OCI-LY7 (cell line): ENCODE data around the gene CDC42BPA. TPM values are rescaled to one million over a fixed set of nuclear protein-coding genes. Genes with fewer than 3 reads are reported as not detected.
"Not testable (repeated sequence)": the region's sequence is repeated elsewhere in the genome, so short reads cannot be mapped to it uniquely, and the experiment has no call there.

Experiments used
- BruUV-seq: library from RNA; stranded (reverse); fragments of 400-500 nt; replicated peaks from 2 replicates; lab custom pipeline; 2021; lab: Mats Ljungman, UMichigan
- CTCF ChIA-PET: fragments of 300-600 bp; sonication (Branson Sonifier 250); formaldehyde crosslinking; loops from one replicate; lab custom pipeline; 2022; ENCODE audit warnings: antibody characterized with exemption; ENCODE audit not compliant: unreplicated experiment; lab: Charles Lee
- POLR2A ChIA-PET: fragments of 300-600 bp; sonication (Branson Sonifier 250); formaldehyde crosslinking; loops from one replicate; lab custom pipeline; 2022; ENCODE audit warnings: antibody characterized with exemption; lab: Charles Lee
- DNase-seq: peaks from one replicate; pipeline ENCODE4 v3.0.0-alpha.2; 2015; ENCODE audit warnings: low spot score
- H2AFZ ChIP-seq: fragments of 200-600 bp; sonication (generic), shearing (Covaris generic); 2 replicates; pipeline ENCODE4 v1.6.1; 2014; ENCODE audit warnings: mild to moderate bottlenecking, antibody characterized with exemption, low read length, moderate library complexity
- H3K27ac ChIP-seq: fragments of 200-600 bp; sonication (generic); 2 replicates; pipeline ENCODE4 v1.5.1; 2014; ENCODE audit warnings: mixed run types, low read depth, mild to moderate bottlenecking, moderate library complexity, low read length, inconsistent platforms; ENCODE audit not compliant: poor library complexity, severe bottlenecking
- H3K36me3 ChIP-seq: fragments of 200-600 bp; sonication (generic); 2 replicates; pipeline ENCODE4 v1.6.1; 2014; ENCODE audit warnings: mild to moderate bottlenecking, antibody characterized with exemption, low read length, moderate library complexity, mixed read lengths; ENCODE audit not compliant: insufficient read depth
- H3K4me1 ChIP-seq: fragments of 200-600 bp; sonication (generic); 2 replicates; pipeline ENCODE4 v1.5.1; 2014; ENCODE audit warnings: mild to moderate bottlenecking, low read length; ENCODE audit not compliant: insufficient read depth, poor library complexity, severe bottlenecking
- H3K4me2 ChIP-seq: fragments of 200-600 bp; sonication (generic); 2 replicates; pipeline ENCODE4 v1.6.1; 2014; ENCODE audit warnings: mild to moderate bottlenecking, low read length
- H3K4me3 ChIP-seq: fragments of 200-600 bp; sonication (generic); 2 replicates; pipeline ENCODE4 v1.5.1; 2014; ENCODE audit warnings: mild to moderate bottlenecking, low read depth, low read length; ENCODE audit not compliant: poor library complexity, severe bottlenecking
- H3K79me2 ChIP-seq: fragments of 200-600 bp; sonication (generic); 2 replicates; pipeline ENCODE4 v1.6.1; 2016; ENCODE audit warnings: low read depth, mild to moderate bottlenecking, low read length, moderate library complexity, mixed read lengths; ENCODE audit not compliant: insufficient read depth
- H3K9me2 ChIP-seq: fragments of 200-600 bp; sonication (generic); 2 replicates; pipeline ENCODE4 v1.6.1; 2016; ENCODE audit warnings: mild to moderate bottlenecking, low read length, mixed read lengths; ENCODE audit not compliant: insufficient read depth
- H3K9me3 ChIP-seq: fragments of 200-600 bp; sonication (generic); 2 replicates; pipeline ENCODE4 v1.6.1; 2014; ENCODE audit warnings: mild to moderate bottlenecking, mixed run types, low read length, mixed read lengths
- H4K20me1 ChIP-seq: fragments of 200-600 bp; sonication (generic); 2 replicates; pipeline ENCODE4 v1.6.1; 2014; ENCODE audit warnings: mild to moderate bottlenecking, antibody characterized with exemption, low read length, moderate library complexity, mixed read lengths; ENCODE audit not compliant: insufficient read depth
- EZH2phosphoT487 ChIP-seq: fragments of 200-600 bp; sonication (generic); IDR thresholded peaks from 2 replicates; pipeline ENCODE4 v1.6.1; 2018; ENCODE audit warnings: low read depth, borderline replicate concordance, mild to moderate bottlenecking, mixed run types, antibody characterized with exemption, low read length, moderate library complexity, mixed read lengths
- intact Hi-C: fragments of 100-400 bp; cut with micrococcal nuclease; formaldehyde crosslinking; loops from one replicate; pipeline ENCODE4 v1.10.0; 2022; ENCODE audit not compliant: unreplicated experiment
- total RNA-seq, 2 experiments: library from RNA; depleted of rRNA in 1 of 2; stranded (reverse); fragments of >200 nt in 1 of 2; shearing (Covaris generic) in 1 of 2; gene quantifications; 2 replicates each; pipeline ENCODE4 v1.2.3, GENCODE V29; 2014 to 2022
- TF ChIP-seq, protein P1 (sequence below): fragments of 200-600 bp; sonication (generic); conservative IDR thresholded peaks from 2 replicates; pipeline ENCODE4 v1.5.1; 2014; ENCODE audit warnings: mild to moderate bottlenecking, antibody characterized with exemption, low read length, moderate library complexity, mixed read lengths

The CDC42BPA gene
- total RNA-seq, 2 experiments from 2014 or later: not detected

DNA sequence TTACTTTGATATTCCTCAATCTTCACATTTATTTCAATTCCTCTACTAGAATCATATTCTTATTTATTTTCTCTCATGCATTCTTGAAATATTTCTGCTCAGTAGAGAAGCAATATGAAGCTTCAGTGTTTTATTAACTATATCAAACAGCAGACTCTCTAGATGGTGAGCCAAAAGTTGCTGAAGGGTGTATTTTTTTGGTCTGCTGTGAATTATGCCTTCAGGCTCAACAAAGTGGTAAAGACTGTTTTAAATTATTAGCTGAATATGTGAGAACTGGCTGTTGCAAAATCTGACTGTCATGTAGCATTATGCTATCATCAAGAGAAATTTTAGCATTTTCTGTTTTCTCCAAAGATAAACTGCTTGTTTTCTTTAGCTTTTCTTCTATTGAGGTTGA is 24.9 kb upstream of the CDC42BPA start:
- no TSS peak for BruUV-seq
- Histone ChIP-seq H3K4me2 (no peak overlapping the region), H3K9me2 (no peaks in the 10 kb centered on the region), H3K4me1 (no peaks in the 10 kb centered on the region), H3K27ac (no peak overlapping the region), H3K79me2 (no peaks in the 10 kb centered on the region), H3K4me3 (no peak overlapping the region), H3K36me3 (no peaks in the 10 kb centered on the region), H3K9me3 (no peaks in the 10 kb centered on the region), H2AFZ (no peak overlapping the region), H4K20me1 (no peaks in the 10 kb centered on the region)
- no peak for DNase-seq
- CTCF ChIA-PET: no interaction called here
- intact Hi-C loops: no loop called here
- TF ChIP-seq, protein P1, sequence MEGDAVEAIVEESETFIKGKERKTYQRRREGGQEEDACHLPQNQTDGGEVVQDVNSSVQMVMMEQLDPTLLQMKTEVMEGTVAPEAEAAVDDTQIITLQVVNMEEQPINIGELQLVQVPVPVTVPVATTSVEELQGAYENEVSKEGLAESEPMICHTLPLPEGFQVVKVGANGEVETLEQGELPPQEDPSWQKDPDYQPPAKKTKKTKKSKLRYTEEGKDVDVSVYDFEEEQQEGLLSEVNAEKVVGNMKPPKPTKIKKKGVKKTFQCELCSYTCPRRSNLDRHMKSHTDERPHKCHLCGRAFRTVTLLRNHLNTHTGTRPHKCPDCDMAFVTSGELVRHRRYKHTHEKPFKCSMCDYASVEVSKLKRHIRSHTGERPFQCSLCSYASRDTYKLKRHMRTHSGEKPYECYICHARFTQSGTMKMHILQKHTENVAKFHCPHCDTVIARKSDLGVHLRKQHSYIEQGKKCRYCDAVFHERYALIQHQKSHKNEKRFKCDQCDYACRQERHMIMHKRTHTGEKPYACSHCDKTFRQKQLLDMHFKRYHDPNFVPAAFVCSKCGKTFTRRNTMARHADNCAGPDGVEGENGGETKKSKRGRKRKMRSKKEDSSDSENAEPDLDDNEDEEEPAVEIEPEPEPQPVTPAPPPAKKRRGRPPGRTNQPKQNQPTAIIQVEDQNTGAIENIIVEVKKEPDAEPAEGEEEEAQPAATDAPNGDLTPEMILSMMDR: no peak
- TF ChIP-seq EZH2phosphoT487: no peak
- POLR2A ChIA-PET: interaction anchor here (0.5 to 1.4 kb wide), 8 partner anchors 9 to 494 kb away, joined by 3 to 7 read pairs (median 4); no protein-coding TSS in a partner anchor

DNA sequence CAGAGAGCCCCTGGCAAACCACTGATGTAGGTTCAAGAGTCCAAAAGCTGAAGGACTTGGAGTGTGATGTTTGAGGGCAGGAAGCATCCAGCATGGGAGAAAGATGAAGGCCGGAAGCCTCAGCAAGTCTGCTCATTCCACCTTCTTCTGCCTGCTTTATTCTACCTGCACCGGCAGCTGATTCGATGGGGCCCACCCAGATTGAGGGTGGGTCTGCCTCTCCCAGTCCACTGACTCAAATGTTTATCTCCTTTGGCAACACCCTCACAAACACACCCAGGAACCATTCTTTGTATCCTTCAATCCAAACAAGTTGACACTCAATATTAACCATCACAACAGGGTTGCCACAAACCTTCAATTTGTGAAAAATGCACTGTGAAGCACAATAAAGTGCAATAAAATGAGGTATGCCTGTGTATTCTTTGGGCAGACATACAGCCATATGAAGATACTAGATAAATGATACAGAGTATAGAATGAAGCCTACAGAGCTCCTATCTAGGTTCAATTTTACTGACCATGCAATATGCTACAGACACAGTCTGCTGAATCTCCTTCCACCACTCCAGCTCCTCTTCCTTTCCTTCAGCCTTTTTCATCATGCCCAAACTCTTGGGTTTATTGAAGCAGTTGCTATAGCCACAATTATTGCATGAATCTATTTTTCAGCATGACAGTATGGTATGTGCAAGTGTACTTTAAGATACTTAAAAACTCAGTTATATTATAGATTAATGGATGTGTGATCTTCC is 24.0 kb upstream of the CDC42BPA start:
- no peaks in the 10 kb centered on the region for H3K4me1 ChIP-seq
- H4K20me1 ChIP-seq: no peaks in the 10 kb centered on the region
- H2AFZ ChIP-seq: no peak overlapping the region
- TF ChIP-seq, protein P1: no peak
- TF ChIP-seq EZH2phosphoT487: no peak
- no peak overlapping the region for H3K4me3 ChIP-seq
- BruUV-seq: no TSS peak
- CTCF ChIA-PET: no interaction called here
- POLR2A ChIA-PET: interaction anchor here (0.6 to 0.7 kb wide), 2 partner anchors 52 to 158 kb away, joined by 3 read pairs; no protein-coding TSS in a partner anchor
- H3K79me2 ChIP-seq: no peaks in the 10 kb centered on the region
- H3K27ac ChIP-seq: no peak overlapping the region
- no peaks in the 10 kb centered on the region for H3K9me2 ChIP-seq
- no peaks in the 10 kb centered on the region for H3K36me3 ChIP-seq
- intact Hi-C loops: no loop called here
- H3K9me3 ChIP-seq: no peaks in the 10 kb centered on the region
- H3K4me2 ChIP-seq: no peak overlapping the region
- DNase-seq: no peak

DNA sequence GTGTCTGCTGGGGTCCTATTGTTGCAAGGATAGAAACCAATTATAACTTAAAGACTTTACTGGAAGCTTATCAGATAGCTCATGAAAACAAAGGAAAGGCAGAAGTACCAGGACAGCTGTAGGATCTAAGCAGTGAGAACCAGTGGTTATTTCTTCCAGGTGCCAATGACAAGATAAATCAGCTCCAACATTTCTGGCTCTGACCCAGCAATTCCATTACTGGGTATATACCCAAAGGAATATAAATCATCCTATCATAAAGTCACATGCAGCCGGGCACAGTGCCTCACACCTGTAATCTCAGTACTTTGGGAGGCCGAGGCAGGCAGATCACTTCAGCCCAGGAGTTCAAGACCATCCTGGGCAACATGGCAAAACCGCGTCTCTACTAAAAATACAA is 17.8 kb upstream of the CDC42BPA start:
- H3K4me1 ChIP-seq, H3K36me3 ChIP-seq, H3K27ac ChIP-seq, H3K79me2 ChIP-seq, BruUV-seq, CTCF ChIA-PET, H3K9me2 ChIP-seq, H3K4me2 ChIP-seq, H2AFZ ChIP-seq, DNase-seq, intact Hi-C loops, H3K9me3 ChIP-seq, H4K20me1 ChIP-seq, H3K4me3 ChIP-seq: not testable (repeated sequence)
- POLR2A ChIA-PET: interaction anchor here (0.6 kb wide), 1 partner anchor 46 kb away, joined by 3 read pairs; no protein-coding TSS in a partner anchor
